Liver (tissue), 9 donors: ENCODE data around the gene TSPAN18. TPM values are rescaled to one million over a fixed set of nuclear protein-coding genes. Genes with fewer than 3 reads are reported as not detected.

Experiments used
- DNase-seq: peaks from one replicate; pipeline ENCODE4 v3.0.0-alpha.2; 2017; ENCODE audit warnings: low spot score
- H3K27ac ChIP-seq, 2 donors: one replicate each; pipeline ENCODE4 v1.7.0; 2013; ENCODE audit warnings: inconsistent platforms in 2 of 2, low read length in 2 of 2, control low read depth in 1 of 2, low read depth in 1 of 2, mild to moderate bottlenecking in 1 of 2
- H3K27me3 ChIP-seq, 4 donors: one replicate each; pipeline versions ENCODE4 v1.6.1 to v1.7.0; 2013; ENCODE audit warnings: low read length in 3 of 4, inconsistent platforms in 1 of 4, mild to moderate bottlenecking in 1 of 4, moderate library complexity in 1 of 4; ENCODE audit not compliant: control insufficient read depth in 4 of 4, insufficient read depth in 4 of 4
- H3K36me3 ChIP-seq, 4 donors: one replicate each; pipeline versions ENCODE4 v1.6.1 to v1.7.0; 2013; ENCODE audit warnings: low read length in 3 of 4, mild to moderate bottlenecking in 3 of 4, low read depth in 1 of 4, moderate library complexity in 1 of 4; ENCODE audit not compliant: control insufficient read depth in 4 of 4, insufficient read depth in 3 of 4
- H3K4me1 ChIP-seq, 4 donors: one replicate each; pipeline versions ENCODE4 v1.6.1 to v1.7.0; 2013; ENCODE audit warnings: low read length in 3 of 4, mild to moderate bottlenecking in 3 of 4, moderate library complexity in 1 of 4; ENCODE audit not compliant: control insufficient read depth in 4 of 4, insufficient read depth in 4 of 4
- H3K4me3 ChIP-seq, 3 donors: one replicate each; pipeline versions ENCODE4 v1.6.1 to v1.7.0; 2013; ENCODE audit warnings: low read length in 3 of 3, control low read depth in 1 of 3, low read depth in 1 of 3, mild to moderate bottlenecking in 1 of 3
- H3K9ac ChIP-seq, 2 donors: one replicate each; pipeline ENCODE4 v1.7.0; 2013; ENCODE audit warnings: low read length in 2 of 2, mild to moderate bottlenecking in 2 of 2, moderate library complexity in 2 of 2, control low read depth in 1 of 2, low read depth in 1 of 2
- H3K9me3 ChIP-seq, 4 donors: one replicate each; pipeline versions ENCODE4 v1.6.1 to v1.7.0; 2013; ENCODE audit warnings: low read length in 3 of 4; ENCODE audit not compliant: control insufficient read depth in 4 of 4
- EGR1 ChIP-seq, 2 donors: IDR thresholded peaks; 2 replicates each; pipeline ENCODE4 v1.6.1; 2016 to 2018; ENCODE audit warnings: antibody characterized with exemption in 2 of 2, low read depth in 2 of 2
- FOXA2 ChIP-seq: IDR thresholded peaks from 2 replicates; pipeline ENCODE4 v1.6.1; 2016; ENCODE audit warnings: antibody characterized with exemption
- GABPA ChIP-seq, 2 donors: IDR thresholded peaks in 1 of 2; conservative IDR thresholded peaks in 1 of 2; 2 replicates each; pipeline ENCODE4 v1.6.1; 2016; ENCODE audit warnings: antibody characterized with exemption in 2 of 2, mild to moderate bottlenecking in 1 of 2, moderate library complexity in 1 of 2
- HNF4A ChIP-seq, 2 donors: conservative IDR thresholded peaks; 2 replicates each; pipeline ENCODE4 v1.6.1; 2016; ENCODE audit warnings: antibody characterized with exemption in 2 of 2, mild to moderate bottlenecking in 2 of 2
- JUND ChIP-seq, 2 donors: IDR thresholded peaks; 2 replicates each; pipeline ENCODE4 v1.6.1; 2016; ENCODE audit warnings: antibody characterized with exemption in 2 of 2
- MAX ChIP-seq: IDR thresholded peaks from 2 replicates; pipeline ENCODE4 v1.6.1; 2016; ENCODE audit warnings: antibody characterized with exemption
- NR2F2 ChIP-seq: IDR thresholded peaks from 2 replicates; pipeline ENCODE4 v1.6.1; 2016; ENCODE audit warnings: antibody characterized with exemption
- RAD21 ChIP-seq, 2 donors: IDR thresholded peaks; 2 replicates each; pipeline ENCODE4 v1.6.1; 2016; ENCODE audit warnings: antibody characterized with exemption in 2 of 2, mild to moderate bottlenecking in 2 of 2
- RXRA ChIP-seq, 2 donors: IDR thresholded peaks; 2 replicates each; pipeline ENCODE4 v1.6.1; 2017 to 2018; ENCODE audit warnings: antibody characterized with exemption in 2 of 2, mild to moderate bottlenecking in 1 of 2
- SP1 ChIP-seq: IDR thresholded peaks from 2 replicates; pipeline ENCODE4 v1.6.1; 2018; ENCODE audit warnings: antibody characterized with exemption, mild to moderate bottlenecking
- TAF1 ChIP-seq: conservative IDR thresholded peaks from 2 replicates; pipeline ENCODE4 v1.6.1; 2016; ENCODE audit warnings: antibody characterized with exemption, mild to moderate bottlenecking
- WGBS: extraction: QIAGEN DNeasy Blood & Tissue Kit; methylation state at CpG from one replicate; pipeline ENCODE4 v1.1.7; 2013; 5-methylcytosine and 5-hydroxymethylcytosine counted together
- polyA plus RNA-seq, 2 donors: library from polyadenylated mRNA; stranded (reverse) in 1 of 2; unstranded in 1 of 2; fragments of 200-250 nt in 1 of 2; fragments of >200 nt in 1 of 2; fragmentation: Nextera tagmentation in 1 of 2; extraction: Ambion mirVana in 1 of 2; gene quantifications; one replicate each; pipeline versions ENCODE4 v1.2.1 to v1.2.3, GENCODE V29; 2013 to 2015
- total RNA-seq, 2 donors: library from RNA; depleted of rRNA; stranded (reverse); fragments of >200 nt; gene quantifications; one replicate each; pipeline ENCODE4 v1.2.3, GENCODE V29; 2014
- TF ChIP-seq, protein P1 (sequence below): fragments of 150-350 bp; IDR thresholded peaks from 2 replicates; pipeline ENCODE4 v1.5.1; 2017; ENCODE audit warnings: improper control_type of control experiment, low read depth, low read length; ENCODE audit not compliant: missing input control
- TF ChIP-seq, protein P2 (sequence below): IDR thresholded peaks from 2 replicates; pipeline ENCODE4 v1.6.1; 2016; ENCODE audit warnings: antibody characterized with exemption, mild to moderate bottlenecking
- TF ChIP-seq, protein P3 (sequence below): IDR thresholded peaks from 2 replicates; pipeline ENCODE4 v1.6.1; 2016; ENCODE audit warnings: antibody characterized with exemption
- TF ChIP-seq, protein P4 (sequence below): IDR thresholded peaks from 2 replicates; pipeline ENCODE4 v1.6.1; 2016; ENCODE audit warnings: antibody characterized with exemption
- donor health status: healthy.
- donor health status: healthy.
- donor health status: healthy.
- donor health status: healthy.
- donor health status: healthy.

Gene TSPAN18
- total and polyA plus RNA-seq, 4 donors: 1.2 to 5.0 (median 2.8) TPM

GRCh38 chr11:44906649-44907048 lies 179.9 kb downstream of the TSPAN18 start (continued):
- TF ChIP-seq RXRA (IDR thresholded peaks at IDR 0.05) (no peak), TAF1 (no peak), EGR1 (IDR thresholded peaks at IDR 0.05; ENCODE audit: low read depth in 2 of 2) (no peak), GABPA (IDR thresholded peaks at IDR 0.05 in 1 of 2, conservative IDR thresholded peaks at IDR 0.05 in 1 of 2) (no peak), NR2F2 (no peak), HNF4A (conservative IDR thresholded peaks at IDR 0.05) (no peak)

GRCh38 chr11:44909557-44909956 lies 182.8 kb downstream of the TSPAN18 start:
- 95% methylated on average over 14 of the region's 14 CpGs for WGBS
- no peaks in the 10 kb centered on the region for H3K9me3 ChIP-seq
- H3K27me3 ChIP-seq: no peaks in the 10 kb centered on the region
- H3K4me1 ChIP-seq: peaks cover 0 to 12% (median 8%) of the 10 kb centered on the region in 4 donors
- H3K4me3 ChIP-seq: no peak overlapping the region
- TF ChIP-seq MAX (no peak), SP1 (no peak)
- H3K9ac ChIP-seq: no peak overlapping the region
- no peak overlapping the region for H3K27ac ChIP-seq
- no peak for DNase-seq
- no peaks in the 10 kb centered on the region for H3K36me3 ChIP-seq

- H3K4me1 ChIP-seq: peaks cover 0 to 12% (median 8%) of the 10 kb centered on the region in 4 donors
- no peak overlapping the region for H3K9ac ChIP-seq
- no peaks in the 10 kb centered on the region for H3K27me3 ChIP-seq
- H3K4me3 ChIP-seq: no peak overlapping the region
- 91% methylated on average over 9 of the region's 9 CpGs for WGBS
- H3K27ac ChIP-seq: no peak overlapping the region
- no peaks in the 10 kb centered on the region for H3K36me3 ChIP-seq
- TF ChIP-seq, protein P1, sequence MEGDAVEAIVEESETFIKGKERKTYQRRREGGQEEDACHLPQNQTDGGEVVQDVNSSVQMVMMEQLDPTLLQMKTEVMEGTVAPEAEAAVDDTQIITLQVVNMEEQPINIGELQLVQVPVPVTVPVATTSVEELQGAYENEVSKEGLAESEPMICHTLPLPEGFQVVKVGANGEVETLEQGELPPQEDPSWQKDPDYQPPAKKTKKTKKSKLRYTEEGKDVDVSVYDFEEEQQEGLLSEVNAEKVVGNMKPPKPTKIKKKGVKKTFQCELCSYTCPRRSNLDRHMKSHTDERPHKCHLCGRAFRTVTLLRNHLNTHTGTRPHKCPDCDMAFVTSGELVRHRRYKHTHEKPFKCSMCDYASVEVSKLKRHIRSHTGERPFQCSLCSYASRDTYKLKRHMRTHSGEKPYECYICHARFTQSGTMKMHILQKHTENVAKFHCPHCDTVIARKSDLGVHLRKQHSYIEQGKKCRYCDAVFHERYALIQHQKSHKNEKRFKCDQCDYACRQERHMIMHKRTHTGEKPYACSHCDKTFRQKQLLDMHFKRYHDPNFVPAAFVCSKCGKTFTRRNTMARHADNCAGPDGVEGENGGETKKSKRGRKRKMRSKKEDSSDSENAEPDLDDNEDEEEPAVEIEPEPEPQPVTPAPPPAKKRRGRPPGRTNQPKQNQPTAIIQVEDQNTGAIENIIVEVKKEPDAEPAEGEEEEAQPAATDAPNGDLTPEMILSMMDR: no peak
- TF ChIP-seq HNF4A (conservative IDR thresholded peaks at IDR 0.05): no peak
- no peak for TF ChIP-seq GABPA (IDR thresholded peaks at IDR 0.05 in 1 of 2, conservative IDR thresholded peaks at IDR 0.05 in 1 of 2)
- TF ChIP-seq TAF1: no peak
- no peak for TF ChIP-seq NR2F2
- no peak for TF ChIP-seq JUND (IDR thresholded peaks at IDR 0.05)
- TF ChIP-seq EGR1 (IDR thresholded peaks at IDR 0.05; ENCODE audit: low read depth in 2 of 2): no peak
- TF ChIP-seq MAX: no peak
- TF ChIP-seq FOXA2: no peak
- TF ChIP-seq SP1: no peak
- TF ChIP-seq, protein P2, sequence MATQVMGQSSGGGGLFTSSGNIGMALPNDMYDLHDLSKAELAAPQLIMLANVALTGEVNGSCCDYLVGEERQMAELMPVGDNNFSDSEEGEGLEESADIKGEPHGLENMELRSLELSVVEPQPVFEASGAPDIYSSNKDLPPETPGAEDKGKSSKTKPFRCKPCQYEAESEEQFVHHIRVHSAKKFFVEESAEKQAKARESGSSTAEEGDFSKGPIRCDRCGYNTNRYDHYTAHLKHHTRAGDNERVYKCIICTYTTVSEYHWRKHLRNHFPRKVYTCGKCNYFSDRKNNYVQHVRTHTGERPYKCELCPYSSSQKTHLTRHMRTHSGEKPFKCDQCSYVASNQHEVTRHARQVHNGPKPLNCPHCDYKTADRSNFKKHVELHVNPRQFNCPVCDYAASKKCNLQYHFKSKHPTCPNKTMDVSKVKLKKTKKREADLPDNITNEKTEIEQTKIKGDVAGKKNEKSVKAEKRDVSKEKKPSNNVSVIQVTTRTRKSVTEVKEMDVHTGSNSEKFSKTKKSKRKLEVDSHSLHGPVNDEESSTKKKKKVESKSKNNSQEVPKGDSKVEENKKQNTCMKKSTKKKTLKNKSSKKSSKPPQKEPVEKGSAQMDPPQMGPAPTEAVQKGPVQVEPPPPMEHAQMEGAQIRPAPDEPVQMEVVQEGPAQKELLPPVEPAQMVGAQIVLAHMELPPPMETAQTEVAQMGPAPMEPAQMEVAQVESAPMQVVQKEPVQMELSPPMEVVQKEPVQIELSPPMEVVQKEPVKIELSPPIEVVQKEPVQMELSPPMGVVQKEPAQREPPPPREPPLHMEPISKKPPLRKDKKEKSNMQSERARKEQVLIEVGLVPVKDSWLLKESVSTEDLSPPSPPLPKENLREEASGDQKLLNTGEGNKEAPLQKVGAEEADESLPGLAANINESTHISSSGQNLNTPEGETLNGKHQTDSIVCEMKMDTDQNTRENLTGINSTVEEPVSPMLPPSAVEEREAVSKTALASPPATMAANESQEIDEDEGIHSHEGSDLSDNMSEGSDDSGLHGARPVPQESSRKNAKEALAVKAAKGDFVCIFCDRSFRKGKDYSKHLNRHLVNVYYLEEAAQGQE: no peak
- TF ChIP-seq RXRA (IDR thresholded peaks at IDR 0.05): no peak
- no peak for TF ChIP-seq RAD21 (IDR thresholded peaks at IDR 0.05)
- TF ChIP-seq, protein P3, sequence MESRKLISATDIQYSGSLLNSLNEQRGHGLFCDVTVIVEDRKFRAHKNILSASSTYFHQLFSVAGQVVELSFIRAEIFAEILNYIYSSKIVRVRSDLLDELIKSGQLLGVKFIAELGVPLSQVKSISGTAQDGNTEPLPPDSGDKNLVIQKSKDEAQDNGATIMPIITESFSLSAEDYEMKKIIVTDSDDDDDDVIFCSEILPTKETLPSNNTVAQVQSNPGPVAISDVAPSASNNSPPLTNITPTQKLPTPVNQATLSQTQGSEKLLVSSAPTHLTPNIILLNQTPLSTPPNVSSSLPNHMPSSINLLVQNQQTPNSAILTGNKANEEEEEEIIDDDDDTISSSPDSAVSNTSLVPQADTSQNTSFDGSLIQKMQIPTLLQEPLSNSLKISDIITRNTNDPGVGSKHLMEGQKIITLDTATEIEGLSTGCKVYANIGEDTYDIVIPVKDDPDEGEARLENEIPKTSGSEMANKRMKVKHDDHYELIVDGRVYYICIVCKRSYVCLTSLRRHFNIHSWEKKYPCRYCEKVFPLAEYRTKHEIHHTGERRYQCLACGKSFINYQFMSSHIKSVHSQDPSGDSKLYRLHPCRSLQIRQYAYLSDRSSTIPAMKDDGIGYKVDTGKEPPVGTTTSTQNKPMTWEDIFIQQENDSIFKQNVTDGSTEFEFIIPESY: no peak
- TF ChIP-seq, protein P4, sequence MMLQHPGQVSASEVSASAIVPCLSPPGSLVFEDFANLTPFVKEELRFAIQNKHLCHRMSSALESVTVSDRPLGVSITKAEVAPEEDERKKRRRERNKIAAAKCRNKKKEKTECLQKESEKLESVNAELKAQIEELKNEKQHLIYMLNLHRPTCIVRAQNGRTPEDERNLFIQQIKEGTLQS: no peak
- DNase-seq: no peak
- H3K9me3 ChIP-seq: no peaks in the 10 kb centered on the region
These were observed 183.8 kb downstream of the TSPAN18 start for GRCh38 chr11:44910591-44910990.
